Measurements from ENCODE around the gene SNX25. TPM values are rescaled to one million over a fixed set of nuclear protein-coding genes. Genes with fewer than 3 reads are reported as not detected.
"Not testable (repeated sequence)": the region's sequence is repeated elsewhere in the genome, so short reads cannot be mapped to it uniquely, and the experiment has no call there.

SNX25 gene
- total RNA-seq, 1 donor from 2014 or later = 26.4 TPM

DNA sequence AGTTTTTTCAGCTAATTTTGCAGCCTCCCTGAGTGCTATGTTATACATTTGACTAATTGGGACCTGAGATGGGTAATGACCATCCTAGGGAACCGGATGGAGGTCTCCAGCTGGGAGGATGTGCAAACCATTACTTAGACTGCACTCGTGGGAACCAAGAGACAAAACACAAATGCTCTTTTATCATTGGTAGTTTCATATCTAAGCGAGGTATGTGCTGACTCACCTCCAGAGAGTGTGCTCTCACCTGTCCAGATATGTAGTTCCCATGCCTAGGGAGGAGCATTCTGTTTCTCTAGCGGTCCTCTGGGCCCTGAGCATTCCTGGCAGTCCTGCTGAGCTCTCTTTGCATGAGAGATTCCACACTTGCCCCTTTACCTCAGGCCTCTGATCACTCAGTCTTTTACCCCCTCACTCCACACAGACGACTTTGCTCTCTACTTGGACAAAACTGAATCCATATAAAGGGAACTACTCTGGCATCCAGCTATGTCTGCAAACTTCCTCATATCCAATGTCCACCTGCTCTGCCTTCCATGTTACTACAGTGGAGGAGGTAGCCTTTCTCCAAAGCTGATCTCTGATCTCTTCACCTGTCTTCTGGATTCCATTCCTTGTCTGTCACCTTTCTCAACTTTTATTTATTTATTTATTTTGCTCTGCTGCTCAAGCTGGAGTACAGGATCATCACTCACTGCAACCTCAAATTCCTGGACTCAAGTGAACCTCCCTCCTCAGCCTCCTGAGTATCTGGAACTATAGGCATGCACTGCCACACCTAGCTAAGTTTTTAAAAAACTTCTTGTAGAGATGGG lies 97.9 kb downstream of the SNX25 start:
- DNase-seq = no peak

DNA sequence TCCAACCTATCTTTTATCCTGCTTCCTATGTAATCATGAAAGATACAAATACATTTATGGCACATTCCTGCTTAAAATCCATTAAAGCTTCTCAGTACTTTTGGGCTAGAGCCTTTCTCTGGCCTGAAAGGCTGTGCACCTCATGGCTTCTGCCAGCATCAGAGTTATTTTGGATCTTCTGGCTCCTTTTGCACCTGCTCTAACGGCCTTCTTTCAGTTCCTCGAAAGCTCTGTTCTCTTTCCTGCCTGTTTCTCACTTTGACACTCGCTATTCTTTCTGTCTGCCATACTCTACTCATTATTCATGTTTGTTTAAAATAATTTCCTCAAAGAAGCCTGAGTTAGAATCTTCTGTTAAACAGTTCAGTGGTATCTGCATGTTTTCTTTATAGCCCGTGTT lies 100.4 kb downstream of the SNX25 start:
- no peak for DNase-seq

DNA sequence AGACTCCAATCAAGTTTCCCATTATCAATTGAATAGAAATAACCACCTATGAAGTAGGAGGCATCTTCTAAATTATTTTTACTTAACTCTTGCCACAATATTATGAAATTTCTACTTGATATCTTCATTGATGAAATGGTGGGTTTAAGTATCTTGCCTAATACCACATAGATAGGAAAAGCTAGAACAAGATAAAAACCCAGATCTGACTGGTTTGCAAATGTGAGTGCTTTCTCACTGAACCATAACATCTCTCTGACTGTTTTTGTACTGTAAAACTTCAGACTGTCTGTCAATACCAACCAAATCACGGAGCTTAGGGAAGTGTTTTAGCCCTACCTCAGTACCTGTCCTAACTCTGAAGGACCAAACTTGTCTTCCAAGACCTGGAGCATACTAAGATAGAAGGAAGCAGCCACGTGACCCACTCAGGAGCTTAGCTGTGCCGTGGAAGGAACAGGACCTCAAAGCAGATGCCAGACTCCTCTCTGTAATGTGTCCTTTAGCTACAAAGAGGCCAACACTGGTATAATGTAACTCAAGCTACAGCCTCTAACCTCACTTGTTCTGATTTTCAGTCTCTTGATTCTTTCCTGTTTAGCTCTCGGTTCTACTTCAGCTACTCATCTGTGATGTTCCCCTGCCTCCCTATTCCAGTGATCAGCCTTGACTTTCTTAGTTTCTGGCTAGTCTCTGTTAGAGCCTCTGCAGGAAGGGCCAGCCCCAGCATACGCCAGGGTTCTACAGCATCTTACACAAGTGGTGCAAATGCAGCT lies 101.9 kb downstream of the SNX25 start:
- no peak for DNase-seq

DNA sequence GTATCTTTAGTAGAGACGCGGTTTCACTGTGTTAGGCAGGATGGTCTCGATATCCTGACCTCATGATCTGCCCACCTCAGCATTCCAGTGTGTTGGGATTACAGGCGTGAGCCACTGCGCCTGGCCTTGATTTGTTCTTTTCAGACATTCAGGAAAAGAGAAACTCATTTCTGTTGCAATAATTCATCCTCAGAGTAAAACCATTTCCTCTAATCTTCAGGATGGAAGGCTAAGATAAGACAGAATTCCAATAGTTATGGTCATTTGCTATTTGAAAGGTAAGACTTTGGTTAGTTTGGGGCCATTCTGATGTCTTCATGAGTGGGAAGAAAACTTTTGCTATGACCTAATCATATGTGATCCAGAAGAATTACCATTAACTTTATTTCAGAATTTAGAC lies 103.3 kb downstream of the SNX25 start:
- DNase-seq = no peak

DNA sequence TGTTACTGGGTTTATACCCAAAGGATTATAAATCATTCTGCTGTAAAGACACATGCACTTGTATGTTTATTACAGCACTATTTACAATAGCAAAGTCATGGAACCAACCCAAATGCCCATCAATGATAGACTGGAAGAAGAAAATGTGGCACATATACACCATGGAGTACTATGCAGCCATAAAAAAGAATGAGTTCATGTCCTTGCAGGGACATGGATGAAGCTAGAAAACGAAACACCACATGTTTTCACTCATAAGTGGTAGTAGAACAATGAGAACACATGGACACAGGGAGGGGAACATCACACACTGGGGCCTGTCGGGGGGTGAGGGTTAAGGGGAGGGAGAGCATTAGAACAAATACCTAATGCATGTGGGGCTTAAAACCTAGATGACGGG lies 108.1 kb downstream of the SNX25 start:
- not testable (repeated sequence) for DNase-seq

DNA sequence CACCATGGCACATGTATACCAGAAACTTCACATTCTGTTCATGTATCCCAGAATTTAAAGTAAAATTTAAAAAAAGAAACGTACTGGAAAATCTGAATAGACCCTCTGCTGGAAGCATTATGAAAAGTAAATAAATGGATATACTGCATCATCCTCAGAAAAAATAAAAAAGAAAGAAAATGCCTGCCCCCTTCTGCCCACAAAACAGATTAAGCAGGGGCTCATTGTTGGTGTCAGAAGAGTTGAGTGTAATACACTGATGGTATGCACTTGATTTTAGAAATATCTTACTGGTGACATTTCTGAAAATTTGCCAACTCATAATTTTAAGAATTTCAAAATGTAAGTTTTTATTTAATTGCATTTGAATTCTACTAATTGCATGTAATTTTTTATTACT lies 108.5 kb downstream of the SNX25 start:
- DNase-seq = no peak

DNA sequence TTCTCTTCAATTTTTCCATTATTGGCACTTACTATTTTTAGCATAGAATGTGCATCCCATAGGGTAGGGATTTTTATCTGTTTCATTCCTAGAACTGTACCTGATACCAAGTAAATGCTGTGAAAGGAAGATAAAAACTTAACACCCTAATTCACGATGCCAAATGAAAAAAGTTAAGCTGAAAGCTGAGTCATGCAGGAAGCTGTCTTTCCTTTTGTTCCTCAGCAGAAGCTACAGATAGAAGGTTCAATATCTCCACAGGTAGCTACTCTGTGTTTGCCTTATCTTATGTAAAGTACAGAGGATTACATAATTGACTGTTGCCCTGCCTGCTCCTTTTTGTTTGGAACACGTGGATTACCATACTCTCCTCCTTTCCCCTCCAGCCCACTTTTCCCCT lies 109.3 kb downstream of the SNX25 start:
- no peak for DNase-seq

DNA sequence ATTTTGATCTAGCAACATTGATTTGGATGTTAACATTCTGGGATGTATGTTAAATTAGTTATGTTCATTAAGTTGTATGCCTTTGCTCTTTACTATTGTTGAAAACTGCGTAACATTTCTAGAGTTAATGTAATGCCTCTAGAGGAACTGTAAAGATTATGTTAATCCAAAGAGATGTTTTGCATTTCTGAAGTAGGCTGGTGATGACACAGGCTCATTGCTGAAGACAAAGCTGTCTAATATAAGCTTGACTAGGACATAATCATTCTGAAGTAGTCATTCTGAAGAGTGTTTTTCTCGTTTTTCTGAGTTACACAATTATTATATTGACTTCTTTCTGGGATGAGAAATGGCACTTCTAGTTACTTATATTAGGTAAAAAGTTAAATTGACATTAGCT lies 113.4 kb downstream of the SNX25 start:
- DNase-seq = no peak

DNA sequence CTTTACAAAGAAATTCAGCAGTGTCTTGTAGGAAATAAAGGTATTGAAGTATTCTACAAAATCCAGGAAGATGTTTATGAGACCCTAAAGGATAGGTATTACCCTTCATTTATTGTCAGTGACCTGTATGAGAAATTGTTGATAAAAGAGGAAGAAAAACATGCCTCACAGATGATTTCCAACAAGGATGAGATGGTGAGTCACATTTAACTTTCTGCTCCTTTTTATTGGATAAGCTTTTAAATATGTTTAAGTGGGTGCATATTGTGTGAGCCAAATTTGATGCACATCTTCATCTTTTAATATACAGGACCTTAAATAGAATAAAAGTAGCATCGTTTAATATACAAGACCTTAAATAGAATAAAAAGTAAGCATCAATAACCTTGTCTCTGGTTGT lies 114.2 kb downstream of the SNX25 start:
- no peak for DNase-seq

DNA sequence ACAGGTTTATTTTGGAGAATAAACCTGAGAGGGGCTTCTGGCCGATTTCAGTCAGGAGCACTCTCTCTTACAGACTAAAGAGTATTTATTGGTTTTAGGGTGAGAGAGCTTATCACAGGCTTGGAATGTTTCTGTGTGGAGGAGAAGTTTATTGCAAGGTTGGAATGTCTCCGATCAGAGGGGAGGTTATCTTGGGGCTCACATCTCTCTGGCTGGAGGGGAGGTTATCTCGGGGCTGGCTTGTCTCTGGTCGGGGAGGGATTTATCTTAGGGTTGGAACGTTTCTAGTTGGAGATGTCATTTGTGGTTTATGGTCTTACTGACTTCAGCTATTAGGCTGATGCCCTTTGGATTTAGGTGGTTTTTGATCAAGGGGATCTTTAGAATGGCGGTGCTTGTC lies 115.0 kb downstream of the SNX25 start:
- not testable (repeated sequence) for DNase-seq

DNA sequence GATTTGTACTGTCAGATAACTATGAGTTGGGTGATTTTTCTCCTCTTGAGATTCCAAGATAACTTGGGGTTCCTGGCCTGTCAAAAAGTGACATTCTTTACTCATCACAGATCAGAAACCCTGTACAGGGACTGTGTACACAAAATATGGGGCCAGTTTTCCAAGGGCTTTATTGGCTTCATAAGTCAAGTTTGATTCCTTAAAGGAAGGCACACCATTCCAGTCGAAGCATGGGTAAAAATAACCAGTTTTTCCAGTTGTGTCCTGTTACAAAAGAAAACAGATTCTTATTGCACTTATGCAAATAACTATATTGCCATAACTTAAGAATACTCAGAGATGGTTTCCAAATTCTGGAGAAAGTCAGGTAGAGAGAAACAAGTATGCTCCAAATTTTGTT lies 116.3 kb downstream of the SNX25 start:
- not testable (repeated sequence) for DNase-seq

DNA sequence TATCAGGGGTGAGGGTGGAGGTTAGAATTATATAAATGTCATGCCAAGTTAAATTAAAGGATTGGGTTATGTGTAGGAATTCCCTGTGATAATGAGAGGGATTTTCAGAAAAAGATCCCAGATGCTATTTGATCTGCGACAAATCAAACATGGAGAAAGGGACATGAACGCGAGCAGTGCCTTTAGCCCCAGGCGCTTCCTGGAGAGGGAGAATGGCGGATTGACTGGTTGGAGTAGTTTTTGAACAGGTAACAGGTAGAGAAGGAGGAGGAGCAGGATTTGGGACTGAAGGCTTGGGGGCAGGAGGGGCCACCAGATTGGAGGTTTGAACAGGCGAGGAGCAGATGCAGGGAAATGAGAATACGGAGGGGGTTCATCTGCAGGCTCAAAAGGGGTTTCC lies 119.2 kb downstream of the SNX25 start:
- no peak for DNase-seq

DNA sequence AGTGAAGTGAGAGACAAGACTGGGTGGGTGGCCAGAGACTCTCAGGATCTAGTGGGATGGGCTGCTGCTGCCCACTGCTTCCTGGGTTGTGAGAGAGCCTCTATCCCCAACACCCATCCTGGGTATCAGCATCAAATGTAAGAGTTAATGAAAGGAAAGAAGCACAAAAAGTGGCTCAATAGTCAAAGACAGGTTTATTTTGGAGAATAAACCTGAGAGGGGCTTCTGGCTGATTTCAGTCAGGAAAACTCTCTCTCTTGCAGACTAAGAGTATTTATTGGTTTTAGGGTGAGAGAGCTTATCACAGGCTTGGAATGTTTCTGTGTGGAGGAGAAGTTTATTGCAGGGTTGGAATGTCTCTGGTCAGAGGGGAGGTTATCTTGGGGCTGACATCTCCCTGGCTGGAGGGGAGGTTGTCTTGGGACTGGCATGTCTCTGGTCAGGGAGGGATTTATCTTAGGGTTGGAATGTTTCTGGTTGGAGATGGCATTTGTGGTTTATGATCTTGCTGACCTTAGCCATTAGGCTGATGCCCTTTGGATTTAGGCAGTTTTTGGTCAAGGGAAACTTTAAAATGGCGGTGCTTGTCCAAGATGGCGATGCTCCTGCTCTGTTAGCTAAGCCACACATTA lies 120.6 kb downstream of the SNX25 start:
- DNase-seq = not testable (repeated sequence)

DNA sequence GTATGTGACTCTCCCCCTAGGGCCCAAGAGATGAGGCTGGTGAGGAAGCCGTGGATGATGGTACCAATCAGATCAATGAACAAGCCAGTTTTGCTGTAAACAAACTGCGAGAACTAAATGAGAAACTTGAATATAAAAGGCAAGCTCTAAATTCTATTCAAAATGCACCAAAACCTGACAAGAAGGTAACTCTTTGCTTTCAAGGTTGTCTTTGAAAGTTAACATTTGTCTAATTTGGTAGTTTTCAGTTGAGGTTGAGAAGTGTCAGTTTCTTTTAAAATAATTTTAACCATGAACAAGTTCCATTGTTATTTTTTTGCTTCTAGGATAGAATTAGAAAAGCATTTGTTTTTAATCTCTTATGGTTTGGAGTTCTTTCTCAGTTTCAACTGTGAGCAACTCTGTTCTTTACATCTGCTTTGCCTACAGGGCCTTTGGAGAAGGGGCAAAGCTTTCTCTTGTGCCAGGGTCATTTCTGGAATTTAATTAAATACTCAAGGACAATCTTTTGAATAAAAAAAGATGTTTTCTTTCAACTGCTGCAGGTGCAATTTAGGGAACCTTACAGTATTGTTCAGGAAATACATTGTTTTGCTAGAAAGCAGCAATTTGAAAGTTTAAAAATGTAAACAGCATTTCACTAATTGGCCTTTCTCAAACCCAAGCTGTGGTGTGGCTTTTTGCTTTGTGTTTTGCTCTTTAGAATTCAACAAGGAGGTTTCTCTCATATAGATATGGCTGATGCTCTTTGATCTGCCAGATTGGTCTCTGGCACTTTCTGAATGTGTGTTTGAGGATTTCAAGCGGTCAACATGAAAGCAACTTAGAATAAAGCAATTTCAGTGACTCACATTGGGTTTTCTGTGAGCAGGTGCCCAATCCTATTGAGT lies 123.4 kb downstream of the SNX25 start:
- no peak for DNase-seq

DNA sequence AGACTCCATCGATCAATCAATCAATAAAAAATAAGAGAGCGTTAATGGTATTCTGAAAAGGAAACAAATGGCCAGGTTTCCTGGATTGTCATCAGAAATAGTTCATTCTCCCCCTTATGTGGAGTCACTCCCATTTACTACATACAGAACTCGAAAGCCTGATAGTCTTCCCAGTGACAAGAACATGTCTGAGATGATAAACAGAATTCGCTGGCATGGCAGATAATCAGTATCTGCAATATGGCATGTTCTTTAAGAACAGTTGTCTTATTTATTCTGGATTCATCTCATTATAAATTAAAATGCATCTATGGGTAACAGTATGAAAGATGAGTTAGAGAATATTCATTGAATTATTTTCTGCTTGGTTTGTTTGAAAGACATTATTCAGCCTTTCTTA lies 124.9 kb downstream of the SNX25 start:
- DNase-seq = no peak

DNA sequence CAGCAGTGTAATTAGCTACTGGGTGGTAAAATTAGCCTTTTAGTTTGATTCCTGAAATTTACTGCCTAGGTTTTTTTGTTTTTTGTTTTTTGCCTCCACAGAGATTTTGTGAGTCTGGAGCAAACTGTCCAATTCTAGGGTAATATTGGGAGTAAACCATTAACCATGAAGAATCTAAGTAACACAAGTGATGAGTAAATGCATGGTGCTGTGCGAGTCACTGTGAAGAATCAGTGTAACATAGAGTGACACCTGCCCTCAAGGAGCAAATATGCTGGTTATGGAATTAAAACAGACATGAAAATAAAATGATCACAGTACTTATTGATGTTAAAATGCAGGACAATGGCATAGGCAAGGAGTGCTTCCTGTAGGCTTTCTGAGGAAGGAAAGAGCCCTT lies 126.2 kb downstream of the SNX25 start:
- DNase-seq = no peak

DNA sequence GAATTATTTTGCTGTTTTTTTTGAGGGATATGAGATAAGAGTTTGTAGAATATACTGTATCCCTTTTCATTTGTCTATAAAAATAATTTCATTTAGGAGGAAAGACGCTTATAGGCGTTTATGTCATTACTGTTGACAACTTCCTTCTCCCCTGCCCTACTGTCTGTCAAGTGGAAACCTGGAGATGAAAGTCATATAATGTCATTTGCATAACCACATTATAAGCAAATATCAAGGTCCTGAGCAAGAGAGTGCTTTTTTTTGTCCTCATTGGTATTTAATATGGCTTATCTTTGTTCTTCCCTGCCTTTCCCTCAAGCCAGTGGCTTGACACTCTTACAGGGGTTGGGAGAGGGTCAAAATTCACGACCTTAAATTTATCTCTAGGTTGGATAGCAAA lies 130.5 kb downstream of the SNX25 start:
- no peak for DNase-seq

DNA sequence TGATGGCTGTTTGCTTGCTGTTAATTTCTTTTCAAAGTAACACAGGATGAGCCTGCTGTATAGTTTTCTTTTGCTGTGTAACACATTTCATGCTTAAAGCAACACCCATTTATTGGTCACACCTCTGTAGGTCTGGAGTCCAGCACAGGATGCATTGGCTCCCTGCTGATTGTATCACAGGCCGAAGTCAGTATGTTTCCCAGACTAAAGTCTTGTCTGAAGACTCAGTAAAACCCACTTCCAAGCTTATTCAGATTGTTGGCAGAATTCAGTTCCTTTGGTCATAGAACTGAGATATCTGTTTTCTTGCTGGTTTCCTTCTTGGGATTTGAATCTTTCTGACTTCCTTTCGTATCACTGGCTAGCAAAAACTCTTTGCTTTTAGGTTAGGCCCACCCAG lies 132.0 kb downstream of the SNX25 start:
- DNase-seq = no peak

DNA sequence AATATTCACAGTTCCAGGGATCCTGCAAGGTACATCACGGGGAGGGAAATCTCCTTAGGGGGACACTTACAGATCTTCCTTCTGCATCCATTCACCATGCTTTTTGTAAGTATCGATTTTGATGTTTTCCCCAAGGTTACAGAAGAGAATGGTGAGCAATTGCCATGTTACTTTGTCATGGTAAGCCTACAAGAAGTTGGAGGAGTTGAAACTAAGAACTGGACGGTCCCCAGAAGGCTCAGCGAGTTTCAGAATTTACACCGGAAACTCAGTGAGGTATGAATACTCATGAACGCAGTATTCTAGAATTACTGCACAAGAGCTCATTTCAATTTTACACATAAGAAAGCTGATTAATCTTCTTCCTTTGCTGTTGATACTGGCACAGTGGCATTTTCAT lies 132.4 kb downstream of the SNX25 start:
- DNase-seq = no peak

DNA sequence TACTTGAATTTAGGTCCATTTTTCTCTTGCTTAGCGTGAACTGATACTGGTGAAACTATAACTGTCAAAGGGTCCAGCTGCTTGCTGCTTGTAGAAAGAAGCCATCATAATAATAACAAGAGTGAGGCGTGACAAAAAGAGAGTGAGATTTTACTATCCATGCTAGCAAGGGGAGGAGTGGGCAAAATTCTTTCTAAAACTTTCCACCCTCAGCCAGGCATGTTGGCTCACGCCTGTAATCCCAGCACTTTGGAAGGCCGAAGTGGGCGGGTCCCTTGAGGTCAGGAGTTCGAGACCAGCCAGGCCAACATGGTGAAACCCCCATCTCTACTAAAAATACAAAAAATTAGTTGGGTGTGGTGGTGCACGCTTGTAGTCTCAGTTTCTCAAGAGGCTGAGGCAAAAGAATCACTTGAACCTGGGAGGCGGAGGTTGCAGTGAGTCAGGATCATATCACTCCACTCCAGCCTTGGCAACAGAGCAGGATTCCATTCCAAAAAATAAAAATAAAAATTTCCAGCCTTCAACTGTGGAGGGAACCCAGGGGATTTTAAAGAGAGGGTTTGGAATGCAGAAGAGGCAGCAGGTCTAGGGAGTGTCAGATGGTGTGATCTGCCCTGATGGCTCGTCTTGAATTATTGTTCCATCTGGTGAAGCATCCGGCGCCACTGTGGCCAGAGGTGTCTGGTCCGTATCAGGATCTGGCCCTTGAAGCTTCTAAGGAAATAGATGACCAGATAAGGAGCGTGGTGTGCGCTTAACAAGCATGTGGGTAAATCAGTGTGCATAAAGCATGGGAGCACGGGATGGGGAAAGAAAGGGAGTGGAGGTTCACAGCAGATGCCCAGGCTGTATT lies 134.6 kb downstream of the SNX25 start:
- DNase-seq = no peak

Measured in tongue (tissue), 2 donors.